Bronchial epithelial cell (primary cell): ENCODE results near the gene SNX3. TPM values are rescaled to one million over a fixed set of nuclear protein-coding genes. Genes with fewer than 3 reads are reported as not detected.

Source experiments
- DNase-seq: peaks from one replicate; pipeline ENCODE4 v3.0.0-alpha.2; 2010; ENCODE audit warnings: low read depth
- FAIRE-seq: peaks from 2 replicates; lab custom pipeline; 2011; peaks lifted over from hg19 to GRCh38; lab: Jason Lieb, UNC
- H3K27me3 ChIP-seq: 2 replicates; pipeline ENCODE4 v1.5.1; 2011; ENCODE audit warnings: low read length; ENCODE audit not compliant: control insufficient read depth, insufficient read depth
- H3K36me3 ChIP-seq: 2 replicates; pipeline ENCODE4 v1.5.1; 2011; ENCODE audit warnings: low read length; ENCODE audit not compliant: control insufficient read depth, insufficient read depth
- H3K4me3 ChIP-seq: 2 replicates; pipeline ENCODE4 v1.5.1; 2011; ENCODE audit warnings: mild to moderate bottlenecking, low read depth, low read length, control low read depth
- CTCF ChIP-seq: IDR thresholded peaks from 2 replicates; pipeline ENCODE4 v1.5.1; 2011; ENCODE audit warnings: mild to moderate bottlenecking, moderate library complexity, low read length, control low read depth, inconsistent platforms; ENCODE audit not compliant: insufficient read depth, severe bottlenecking
- total RNA-seq: library from RNA; depleted of rRNA; stranded (reverse); fragments of >200 nt; gene quantifications from 2 replicates; pipeline ENCODE4 v1.2.1, GENCODE V29; 2014

Gene SNX3
- total RNA-seq, 1 donor from 2014 or later = 180 TPM

GRCh38 chr6:108175592-108176279, 85.1 kb downstream of the SNX3 start:
- peaks cover 57% of the 10 kb centered on the region for H3K27me3 ChIP-seq
- no peak for FAIRE-seq
- H3K4me3 ChIP-seq = no peak overlapping the region
- no peak for DNase-seq
- no peak for TF ChIP-seq CTCF
- H3K36me3 ChIP-seq = no peaks in the 10 kb centered on the region

GRCh38 chr6:108175176-108175591, 85.7 kb downstream of the SNX3 start:
- H3K27me3 ChIP-seq = peaks cover 59% of the 10 kb centered on the region
- H3K4me3 ChIP-seq = no peak overlapping the region
- TF ChIP-seq CTCF = no peak
- FAIRE-seq (no peak), DNase-seq (no peak)
- no peaks in the 10 kb centered on the region for H3K36me3 ChIP-seq

GRCh38 chr6:108174371-108175175, 86.3 kb downstream of the SNX3 start:
- DNase-seq (peak; percentile 29), FAIRE-seq (no peak)
- no peak for TF ChIP-seq CTCF
- Histone ChIP-seq H3K36me3 (no peaks in the 10 kb centered on the region), H3K4me3 (no peak overlapping the region), H3K27me3 (peaks cover 61% of the 10 kb centered on the region)

- TF ChIP-seq CTCF = no peak
- Histone ChIP-seq H3K4me3 (no peak overlapping the region), H3K27me3 (peaks cover 79% of the 10 kb centered on the region), H3K36me3 (no peaks in the 10 kb centered on the region)
- DNase-seq (no peak), FAIRE-seq (peak; percentile 13)
Measured at GRCh38 chr6:108171918-108172516, 88.8 kb downstream of the SNX3 start.

- Histone ChIP-seq H3K4me3 (no peak overlapping the region), H3K27me3 (peaks cover 79% of the 10 kb centered on the region), H3K36me3 (no peaks in the 10 kb centered on the region)
- FAIRE-seq (no peak), DNase-seq (no peak)
- TF ChIP-seq CTCF = no peak
Measured at GRCh38 chr6:108171291-108171917, 89.4 kb downstream of the SNX3 start.
